DMS153 treated with DMSO at 0.1 percent for 48 hours (cell line): Measurements from ENCODE around the gene PARD3.
"Not testable (repeated sequence)": the region's sequence is repeated elsewhere in the genome, so short reads cannot be mapped to it uniquely, and the experiment has no call there.

Experiments used
- DNase-seq: peaks from one replicate; lab custom pipeline; 2025; ENCODE audit not compliant: unreplicated experiment; lab: John Stamatoyannopoulos, UW

PARD3 gene

GRCh38 chr10:34359435-34359813, 455.7 kb downstream of the PARD3 start:
- DNase-seq: no peak

- no peak for DNase-seq
Observed at GRCh38 chr10:34358729-34359434, 456.2 kb downstream of the PARD3 start.

- no peak for DNase-seq
Observed at GRCh38 chr10:34356463-34356862, 458.6 kb downstream of the PARD3 start.

- not testable (repeated sequence) for DNase-seq
Observed at GRCh38 chr10:34353530-34353929, 461.6 kb downstream of the PARD3 start.

- DNase-seq: not testable (repeated sequence)
Observed at GRCh38 chr10:34352599-34353204, 462.4 kb downstream of the PARD3 start.

GRCh38 chr10:34351161-34351560, 463.9 kb downstream of the PARD3 start:
- no peak for DNase-seq

GRCh38 chr10:34348917-34349485, 466.1 kb downstream of the PARD3 start:
- DNase-seq: no peak

GRCh38 chr10:34348021-34348420, 467.1 kb downstream of the PARD3 start:
- DNase-seq: no peak

GRCh38 chr10:34347131-34347530, 468.0 kb downstream of the PARD3 start:
- no peak for DNase-seq

- DNase-seq: no peak
Observed at GRCh38 chr10:34346516-34347100, 468.5 kb downstream of the PARD3 start.

- DNase-seq: no peak
Observed at GRCh38 chr10:34345383-34345782, 469.7 kb downstream of the PARD3 start.

- no peak for DNase-seq
Observed at GRCh38 chr10:34343764-34344163, 471.3 kb downstream of the PARD3 start.

GRCh38 chr10:34341473-34341872, 473.6 kb downstream of the PARD3 start:
- DNase-seq: no peak

- no peak for DNase-seq
Observed at GRCh38 chr10:34340934-34341333, 474.2 kb downstream of the PARD3 start.

GRCh38 chr10:34339816-34340553, 475.1 kb downstream of the PARD3 start:
- no peak for DNase-seq

GRCh38 chr10:34337917-34338316, 477.2 kb downstream of the PARD3 start:
- no peak for DNase-seq

- DNase-seq: no peak
Observed at GRCh38 chr10:34335960-34336690, 479.0 kb downstream of the PARD3 start.

GRCh38 chr10:34334908-34335307, 480.2 kb downstream of the PARD3 start:
- DNase-seq: no peak

- no peak for DNase-seq
Observed at GRCh38 chr10:34333513-34333912, 481.6 kb downstream of the PARD3 start.

GRCh38 chr10:34327184-34327583, 487.9 kb downstream of the PARD3 start:
- DNase-seq: no peak

- no peak for DNase-seq
Observed at GRCh38 chr10:34323192-34323591, 491.9 kb downstream of the PARD3 start.
